ENCODE data around the gene AHNAK. TPM values are rescaled to one million over a fixed set of nuclear protein-coding genes. Genes with fewer than 3 reads are reported as not detected.

The AHNAK gene
- total and polyA plus RNA-seq, 3 donors from 2014 or later = 95.8 to 148 (median 137) TPM

DNA sequence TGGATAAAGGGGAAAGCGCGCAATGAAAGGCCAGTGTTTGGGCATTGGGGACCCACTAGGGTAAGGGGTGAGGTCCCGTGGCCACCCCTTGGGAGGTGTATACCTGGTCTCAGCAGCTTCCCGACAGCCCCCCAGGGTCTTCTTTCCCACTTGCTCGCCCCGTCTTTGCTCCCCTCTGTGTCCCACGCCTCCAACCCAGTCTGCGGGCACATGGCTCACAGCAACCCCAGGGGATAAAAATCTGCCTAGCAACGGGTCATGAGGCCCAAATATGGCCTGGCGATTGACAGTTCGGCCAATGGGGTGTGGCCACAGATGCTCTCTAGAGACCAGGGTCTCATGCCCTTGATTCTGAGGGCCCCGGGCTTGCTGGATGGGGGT is 41.6 kb downstream of the AHNAK start:
- no peak for TF ChIP-seq POLR2A (IDR thresholded peaks at IDR 0.05)
- TF ChIP-seq CTCF (IDR thresholded peaks at IDR 0.05) = no peak
- 63 to 78% methylated on average over 6 to 12 of the region's 12 CpGs for WGBS, 2 donors
- no peaks in the 10 kb centered on the region for H3K36me3 ChIP-seq (ENCODE audit: low read depth, missing control alignments)

GRCh38 chr11:62504158-62504973 is 42.2 kb downstream of the AHNAK start:
- no peak for TF ChIP-seq CTCF (IDR thresholded peaks at IDR 0.05)
- no peak for TF ChIP-seq POLR2A (IDR thresholded peaks at IDR 0.05)
- no peaks in the 10 kb centered on the region for H3K9me3 ChIP-seq
- H3K27me3 ChIP-seq = no peaks in the 10 kb centered on the region
- intact Hi-C loops (cut with DNase I; ENCODE audit: low total_unique reads) = no loop called here
- DNase-seq = no peak
- H3K27ac ChIP-seq = peak overlapping the region; percentile 27 to 33
- peaks cover 37% of the 10 kb centered on the region for H3K4me1 ChIP-seq
- H3K36me3 ChIP-seq (ENCODE audit: low read depth, missing control alignments) = no peaks in the 10 kb centered on the region
- no peak overlapping the region for H3K4me3 ChIP-seq
- 48% methylated on average over 14 to 15 of the region's 15 CpGs for WGBS, 2 donors

More for the DNA sequence above, 41.6 kb downstream of the AHNAK start:
- peak overlapping the region in 1 of 2 donors; percentile 33 for H3K27ac ChIP-seq
- no peaks in the 10 kb centered on the region for H3K27me3 ChIP-seq
- H3K4me1 ChIP-seq = peaks cover 39% of the 10 kb centered on the region
- no peak for DNase-seq
- intact Hi-C loops (cut with DNase I; ENCODE audit: low total_unique reads) = no loop called here
- no peaks in the 10 kb centered on the region for H3K9me3 ChIP-seq
- H3K4me3 ChIP-seq = peak overlapping the region in 1 of 2 donors; percentile 21

GRCh38 chr11:62502030-62502730 is 44.4 kb downstream of the AHNAK start:
- Histone ChIP-seq H3K36me3 (ENCODE audit: low read depth, missing control alignments) (no peaks in the 10 kb centered on the region), H3K4me3 (no peak overlapping the region), H3K27ac (no peak overlapping the region), H3K9me3 (no peaks in the 10 kb centered on the region), H3K4me1 (peaks cover 17% of the 10 kb centered on the region), H3K27me3 (no peaks in the 10 kb centered on the region)
- no peak for TF ChIP-seq POLR2A (IDR thresholded peaks at IDR 0.05)
- no peak for DNase-seq
- 62 to 63% methylated on average over 10 of the region's 10 CpGs for WGBS, 2 donors
- intact Hi-C loops (cut with DNase I; ENCODE audit: low total_unique reads) = no loop called here

DNA sequence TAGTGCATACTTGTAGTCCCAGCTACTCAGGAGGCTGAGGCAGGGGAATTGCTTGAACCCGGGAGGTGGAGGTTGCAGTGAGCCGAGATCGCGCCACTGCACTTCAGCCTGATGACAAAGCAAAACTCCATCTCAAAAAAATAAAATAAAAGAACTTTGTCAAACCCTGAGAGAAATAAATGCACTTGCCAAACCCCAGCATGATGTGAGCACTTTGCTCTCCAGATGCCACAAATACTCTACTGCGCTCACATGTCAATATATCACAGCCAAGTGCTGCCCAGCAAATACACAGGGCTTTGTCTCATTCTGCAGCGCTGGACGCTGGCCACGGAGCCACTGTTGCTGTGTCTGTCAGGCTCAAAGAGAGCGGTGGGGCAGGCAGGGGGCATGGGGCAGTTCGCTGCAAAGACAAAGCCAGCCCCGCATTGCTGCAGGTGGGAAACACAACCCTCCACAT is 45.1 kb downstream of the AHNAK start:
- H3K9me3 ChIP-seq = no peaks in the 10 kb centered on the region
- no peak overlapping the region for H3K27ac ChIP-seq
- intact Hi-C loops (cut with DNase I; ENCODE audit: low total_unique reads) = no loop called here
- H3K27me3 ChIP-seq = no peaks in the 10 kb centered on the region
- H3K4me3 ChIP-seq = no peak overlapping the region
- 69 to 78% methylated on average over 11 of the region's 11 CpGs for WGBS, 2 donors
- H3K36me3 ChIP-seq (ENCODE audit: low read depth, missing control alignments) = no peaks in the 10 kb centered on the region
- DNase-seq = peak; percentile 78
- TF ChIP-seq CTCF (IDR thresholded peaks at IDR 0.05) (no peak), POLR2A (IDR thresholded peaks at IDR 0.05) (no peak)
- H3K4me1 ChIP-seq = peaks cover 9% of the 10 kb centered on the region

- Histone ChIP-seq H3K4me3 (no peak overlapping the region), H3K36me3 (ENCODE audit: low read depth, missing control alignments) (no peaks in the 10 kb centered on the region), H3K9me3 (no peaks in the 10 kb centered on the region), H3K27me3 (no peaks in the 10 kb centered on the region), H3K4me1 (peaks cover 3% of the 10 kb centered on the region), H3K27ac (no peak overlapping the region)
- WGBS, 2 donors = 90 to 96% methylated on average over 3 of the region's 3 CpGs
- intact Hi-C loops (cut with DNase I; ENCODE audit: low total_unique reads) = no loop called here
- no peak for TF ChIP-seq CTCF (IDR thresholded peaks at IDR 0.05)
- TF ChIP-seq POLR2A (IDR thresholded peaks at IDR 0.05) = no peak
- DNase-seq = no peak
These were observed 46.0 kb downstream of the AHNAK start for GRCh38 chr11:62500650-62501030.
